ENCODE results near the gene BZW1.

Gene BZW1

GRCh38 chr2:200811333-200812121, at the start of gene BZW1:
TSS of gene BZW1 (plus strand) at chr2:200811910. CDS start at chr2:200813218, 1,308 bp downstream.
- peak; percentile 96 for DNase-seq (ENCODE audit: low read depth)

GRCh38 chr2:200762127-200762526, 49.6 kb upstream of the BZW1 start:
- no peak for DNase-seq (ENCODE audit: low read depth)

- DNase-seq (ENCODE audit: low read depth) = peak; percentile 51
Measured at GRCh38 chr2:200763422-200763821, 48.3 kb upstream of the BZW1 start.

GRCh38 chr2:200765139-200765951, 46.4 kb upstream of the BZW1 start:
- peak; percentile 94 for DNase-seq (ENCODE audit: low read depth)

- no peak for DNase-seq (ENCODE audit: low read depth)
Measured at GRCh38 chr2:200765995-200766660, 45.6 kb upstream of the BZW1 start.

- DNase-seq (ENCODE audit: low read depth) = no peak
Measured at GRCh38 chr2:200767111-200767885, 44.4 kb upstream of the BZW1 start.

- no peak for DNase-seq (ENCODE audit: low read depth)
Measured at GRCh38 chr2:200770847-200771246, 40.9 kb upstream of the BZW1 start.

GRCh38 chr2:200772620-200773019, 39.1 kb upstream of the BZW1 start:
- DNase-seq (ENCODE audit: low read depth) = no peak

GRCh38 chr2:200773083-200773482, 38.6 kb upstream of the BZW1 start:
- no peak for DNase-seq (ENCODE audit: low read depth)

GRCh38 chr2:200774920-200775319, 36.8 kb upstream of the BZW1 start:
- no peak for DNase-seq (ENCODE audit: low read depth)

- DNase-seq (ENCODE audit: low read depth) = no peak
Measured at GRCh38 chr2:200777275-200777674, 34.4 kb upstream of the BZW1 start.

- peak; percentile 49 for DNase-seq (ENCODE audit: low read depth)
Measured at GRCh38 chr2:200778038-200778437, 33.7 kb upstream of the BZW1 start.

GRCh38 chr2:200779214-200779613, 32.5 kb upstream of the BZW1 start:
- no peak for DNase-seq (ENCODE audit: low read depth)

GRCh38 chr2:200781616-200782015, 30.1 kb upstream of the BZW1 start:
- no peak for DNase-seq (ENCODE audit: low read depth)

GRCh38 chr2:200782251-200782650, 29.5 kb upstream of the BZW1 start:
- DNase-seq (ENCODE audit: low read depth) = peak; percentile 66

GRCh38 chr2:200784215-200784614, 27.5 kb upstream of the BZW1 start:
- DNase-seq (ENCODE audit: low read depth) = no peak

GRCh38 chr2:200786423-200786822, 25.3 kb upstream of the BZW1 start:
- DNase-seq (ENCODE audit: low read depth) = peak; percentile 80

- DNase-seq (ENCODE audit: low read depth) = peak; percentile 94
Measured at GRCh38 chr2:200786826-200787225, 24.9 kb upstream of the BZW1 start.

GRCh38 chr2:200787351-200788120, 24.2 kb upstream of the BZW1 start:
- DNase-seq (ENCODE audit: low read depth) = peak; percentile 99

- peak; percentile 80 for DNase-seq (ENCODE audit: low read depth)
Measured at GRCh38 chr2:200788121-200788718, 23.5 kb upstream of the BZW1 start.

GRCh38 chr2:200790185-200790584, 21.5 kb upstream of the BZW1 start:
- DNase-seq (ENCODE audit: low read depth) = no peak
